Peyer's patch (tissue), 4 donors: ENCODE results near the gene TRIB2.

ENCODE experiments used
- POLR2A ChIP-seq, 2 donors: fragments of 450-650 bp; IDR thresholded peaks; one replicate each; pipeline ENCODE4 v1.5.1; 2017; ENCODE audit warnings: antibody characterized with exemption in 2 of 2, mild to moderate bottlenecking in 2 of 2, moderate library complexity in 2 of 2
- TF ChIP-seq, protein P1 (sequence below), 6 experiments: fragments of 450-650 bp in 4 of 6; fragments of 200-600 bp in 2 of 6; sonication (generic) in 1 of 6; IDR thresholded peaks; one replicate each; pipeline ENCODE4 v1.5.1; 2017 to 2019; ENCODE audit warnings: antibody characterized with exemption in 6 of 6, mild to moderate bottlenecking in 3 of 6, moderate library complexity in 1 of 6

DNA sequence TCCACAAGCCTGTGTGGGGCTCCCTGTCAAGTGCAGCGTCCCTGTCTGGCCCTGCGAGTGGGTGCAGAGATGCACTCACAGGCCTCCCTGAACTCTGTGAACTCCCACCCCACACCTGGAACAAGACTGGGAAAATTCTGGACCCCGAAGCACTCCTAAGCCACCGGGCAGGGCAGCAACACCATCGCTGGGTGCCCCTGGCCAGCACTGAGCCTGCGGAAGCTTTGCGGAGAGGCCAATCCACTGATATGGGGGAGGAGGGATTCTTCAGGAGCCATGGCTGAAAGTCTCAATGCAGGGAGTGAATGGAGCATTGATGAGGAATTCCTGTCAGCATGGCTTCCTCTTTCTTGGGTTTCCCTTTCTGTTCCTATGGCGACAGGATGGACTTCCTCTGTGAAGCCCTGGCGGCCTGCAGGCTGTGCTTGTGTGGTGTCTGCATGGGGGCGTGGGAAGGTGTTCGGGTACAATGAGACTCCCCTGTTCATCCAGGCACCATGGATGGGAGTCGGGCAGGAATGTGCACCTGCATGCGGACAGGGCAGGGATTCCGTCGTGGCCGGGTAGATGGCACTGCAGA, 15.1 kb downstream of the TRIB2 start:
- TF ChIP-seq, protein P1, sequence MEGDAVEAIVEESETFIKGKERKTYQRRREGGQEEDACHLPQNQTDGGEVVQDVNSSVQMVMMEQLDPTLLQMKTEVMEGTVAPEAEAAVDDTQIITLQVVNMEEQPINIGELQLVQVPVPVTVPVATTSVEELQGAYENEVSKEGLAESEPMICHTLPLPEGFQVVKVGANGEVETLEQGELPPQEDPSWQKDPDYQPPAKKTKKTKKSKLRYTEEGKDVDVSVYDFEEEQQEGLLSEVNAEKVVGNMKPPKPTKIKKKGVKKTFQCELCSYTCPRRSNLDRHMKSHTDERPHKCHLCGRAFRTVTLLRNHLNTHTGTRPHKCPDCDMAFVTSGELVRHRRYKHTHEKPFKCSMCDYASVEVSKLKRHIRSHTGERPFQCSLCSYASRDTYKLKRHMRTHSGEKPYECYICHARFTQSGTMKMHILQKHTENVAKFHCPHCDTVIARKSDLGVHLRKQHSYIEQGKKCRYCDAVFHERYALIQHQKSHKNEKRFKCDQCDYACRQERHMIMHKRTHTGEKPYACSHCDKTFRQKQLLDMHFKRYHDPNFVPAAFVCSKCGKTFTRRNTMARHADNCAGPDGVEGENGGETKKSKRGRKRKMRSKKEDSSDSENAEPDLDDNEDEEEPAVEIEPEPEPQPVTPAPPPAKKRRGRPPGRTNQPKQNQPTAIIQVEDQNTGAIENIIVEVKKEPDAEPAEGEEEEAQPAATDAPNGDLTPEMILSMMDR (IDR thresholded peaks at IDR 0.05) = no peak
- TF ChIP-seq POLR2A (IDR thresholded peaks at IDR 0.05) = no peak
